Fibroblast of gingiva (primary cell): ENCODE results near the gene TM7SF2.
"Not testable (repeated sequence)": the region's sequence is repeated elsewhere in the genome, so short reads cannot be mapped to it uniquely, and the experiment has no call there.

Experiments used
- DNase-seq: peaks from one replicate; pipeline ENCODE4 v3.0.0-alpha.2; 2011; ENCODE audit warnings: low read depth

Gene TM7SF2

GRCh38 chr11:65115361-65116082 lies 3.9 kb downstream of the TM7SF2 start:
- DNase-seq: no peak

DNA sequence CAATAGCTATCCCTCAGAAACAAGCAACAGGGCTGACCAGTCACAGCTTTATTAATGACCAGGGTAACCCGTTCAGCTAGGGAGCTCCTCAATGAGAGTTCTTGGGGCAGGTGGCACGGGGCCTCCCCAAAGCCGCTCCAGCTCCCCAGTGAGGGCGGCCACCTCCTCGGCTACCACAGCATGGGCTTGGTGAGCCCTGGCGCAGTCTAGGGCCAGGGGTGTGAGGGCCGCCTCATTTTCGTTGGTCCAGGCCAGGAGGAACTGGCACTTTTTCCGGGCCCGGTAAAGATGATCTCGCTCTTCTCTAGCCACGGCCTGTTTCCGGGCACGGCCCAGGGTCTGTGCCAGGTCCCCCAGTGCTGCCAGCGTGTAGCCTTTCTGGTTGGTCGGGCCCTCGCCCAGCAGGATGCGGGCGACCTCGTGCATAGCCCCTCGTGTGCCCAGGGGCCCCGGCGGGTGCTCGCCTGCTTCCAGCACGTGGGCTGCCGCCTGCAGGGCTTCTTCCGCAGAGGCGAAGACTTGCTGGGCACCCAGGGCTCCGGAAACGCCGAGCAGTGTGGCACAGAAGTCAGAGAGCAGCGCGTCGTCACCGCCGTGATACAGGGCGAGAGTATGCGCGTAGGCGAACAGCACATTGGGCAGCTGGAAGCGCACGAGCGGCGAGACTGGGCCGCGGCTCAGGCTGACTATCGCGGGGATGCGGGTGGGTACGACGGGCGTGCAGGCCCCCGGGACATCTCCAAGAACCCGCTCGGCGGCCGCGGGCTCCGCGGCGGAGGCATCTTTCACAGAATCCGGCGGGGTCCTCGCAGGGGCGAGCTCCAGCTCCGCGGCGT lies 4.9 kb downstream of the TM7SF2 start:
- peak; percentile 40 for DNase-seq

- peak; percentile 97 for DNase-seq
Measured at GRCh38 chr11:65117206-65118096, 5.8 kb downstream of the TM7SF2 start, which contains the start of gene ZNHIT2. TSS of gene ZNHIT2 (minus strand) at chr11:65117701. CDS start at chr11:65117653, 48 bp downstream.

- DNase-seq: no peak
Measured at GRCh38 chr11:65118097-65118837, 6.6 kb downstream of the TM7SF2 start.

DNA sequence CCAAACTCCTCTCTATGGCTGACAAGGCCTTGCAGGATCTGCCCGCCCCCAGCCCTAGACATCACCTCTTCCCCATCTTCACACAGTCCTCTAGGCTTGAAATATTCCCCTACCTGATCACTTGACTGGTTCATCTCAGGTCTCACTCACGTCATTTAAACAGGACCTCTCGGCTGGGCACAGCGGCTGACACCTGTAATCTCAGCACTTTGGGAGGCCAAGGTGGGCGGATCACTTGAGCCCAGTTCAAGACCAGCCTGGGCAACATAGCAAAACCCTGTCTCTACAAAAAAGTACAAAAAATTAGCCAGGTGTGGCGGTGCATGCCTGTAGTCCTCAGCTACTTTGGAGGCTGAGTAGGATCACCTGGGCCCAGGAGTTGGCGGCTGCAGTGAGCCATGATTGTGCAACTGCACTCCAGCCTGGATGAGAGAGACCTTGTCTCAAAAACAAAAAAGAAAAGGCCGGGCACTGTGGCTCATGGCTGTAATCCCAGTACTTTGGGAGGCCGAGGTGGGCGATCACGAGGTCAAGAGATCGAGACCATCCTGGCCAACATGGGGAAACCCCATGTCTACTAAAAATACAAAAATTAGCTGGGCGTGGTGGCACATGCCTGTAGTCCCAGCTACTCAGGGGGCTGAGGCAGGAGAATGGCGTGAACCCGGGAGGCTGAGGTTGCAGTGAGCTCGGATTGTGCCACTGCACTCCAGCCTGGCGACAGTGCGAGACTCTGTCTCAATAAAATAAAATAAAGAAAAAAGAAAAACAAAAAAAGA lies 7.4 kb downstream of the TM7SF2 start:
- DNase-seq: not testable (repeated sequence)

DNA sequence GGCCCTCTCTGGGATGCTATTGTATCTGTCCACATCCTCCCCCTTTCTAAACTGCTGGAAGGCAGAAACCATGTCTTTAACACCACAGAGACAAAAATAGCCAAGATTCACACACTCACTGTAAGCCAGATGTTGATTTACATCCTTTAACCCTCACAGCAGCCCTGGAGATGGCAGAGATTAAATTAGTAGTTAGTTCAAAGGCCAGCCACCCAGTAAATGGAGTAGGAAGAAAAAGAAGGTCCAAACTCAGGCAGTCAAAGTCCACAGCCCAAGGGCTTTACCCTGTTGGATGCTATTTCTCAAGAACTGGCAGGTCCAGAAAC lies 8.0 kb downstream of the TM7SF2 start:
- DNase-seq: no peak

DNA sequence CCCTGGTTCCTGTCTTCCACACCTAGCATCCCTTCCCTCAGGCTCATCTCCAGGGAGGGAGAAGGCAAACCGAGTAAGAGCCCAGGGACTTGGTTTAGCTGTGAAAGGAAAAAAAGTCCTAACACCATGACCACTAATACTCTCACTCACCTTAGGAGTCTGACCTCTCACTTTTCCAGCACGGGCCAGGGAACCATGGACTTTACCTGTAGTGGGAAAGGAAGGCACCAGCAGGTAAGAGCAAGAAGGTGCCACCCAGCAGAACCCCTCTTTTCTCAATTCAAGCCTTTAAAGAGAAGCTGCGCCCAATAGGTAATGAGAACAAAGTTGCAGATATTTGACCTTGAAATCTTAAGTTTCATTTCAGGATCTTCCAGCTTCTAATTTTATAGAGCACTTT lies 9.2 kb downstream of the TM7SF2 start:
- no peak for DNase-seq

DNA sequence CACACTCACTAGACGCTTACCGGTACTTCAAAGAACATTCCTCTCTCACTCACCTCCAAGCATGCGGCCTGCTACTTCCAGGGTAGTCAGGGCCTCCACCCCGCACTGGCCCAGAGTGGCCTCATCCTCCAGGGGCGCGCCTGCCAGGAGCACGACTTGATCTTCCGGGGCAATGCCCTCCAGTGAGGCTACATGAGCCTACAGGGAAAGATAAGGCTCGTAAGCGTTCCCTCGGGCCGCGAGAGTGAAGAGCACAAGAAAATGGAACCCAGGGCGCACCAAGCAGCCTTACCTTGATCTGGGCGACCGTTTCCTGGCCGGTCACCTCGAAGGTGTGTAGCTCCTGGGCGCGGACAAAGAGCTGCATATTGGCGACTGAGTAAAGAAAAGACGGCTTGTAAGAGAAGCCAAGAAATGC lies 9.8 kb downstream of the TM7SF2 start:
- no peak for DNase-seq

DNA sequence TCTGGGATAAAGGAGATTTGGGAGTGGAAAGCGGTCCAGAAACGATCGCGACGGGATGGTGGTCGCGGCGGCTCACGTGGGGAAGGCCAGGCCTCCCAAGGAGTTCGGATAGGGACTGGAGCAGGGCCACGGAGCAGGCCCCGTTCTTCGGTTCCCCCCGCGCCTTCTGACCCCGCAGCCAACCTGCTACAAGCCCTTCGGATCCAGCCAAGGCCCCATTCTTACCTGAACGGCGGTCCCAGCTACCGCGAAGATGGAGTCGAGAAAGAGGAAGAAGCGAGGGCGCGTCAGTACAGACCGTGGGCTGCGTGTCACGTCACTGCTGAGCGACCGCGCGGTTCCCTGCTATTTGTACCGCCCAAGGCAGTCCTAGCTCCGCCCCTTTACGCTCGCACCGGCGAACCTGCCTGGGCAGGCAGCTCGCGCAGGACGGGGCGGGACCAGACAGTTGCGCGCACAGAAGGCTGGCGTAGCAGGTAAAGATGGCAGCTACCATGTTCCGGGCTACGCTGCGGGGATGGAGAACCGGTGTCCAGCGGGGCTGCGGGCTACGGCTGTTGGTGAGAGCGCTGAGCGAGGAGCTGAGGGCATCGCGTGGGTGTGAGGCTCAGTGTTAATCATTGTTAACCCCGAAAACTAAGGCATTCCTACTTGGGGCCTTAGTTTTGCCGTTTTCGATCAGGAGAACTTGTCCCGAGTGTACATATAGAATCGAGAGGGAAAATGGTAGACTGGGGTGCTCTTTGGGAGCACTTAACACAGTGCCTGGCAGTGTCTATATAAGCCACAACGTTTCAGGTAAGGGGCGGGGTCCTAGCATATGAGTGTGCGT lies 10.4 kb downstream of the TM7SF2 start, which contains the start of the genes FAU and MRPL49:
TSS of gene FAU (minus strand) at position 270 of the 832 bp plus-strand sequence. CDS start 321 bp downstream, outside the sequence.
TSS of gene MRPL49 (plus strand) at position 457 of the 832 bp plus-strand sequence. CDS start at position 483, 26 bp downstream.
- peak; percentile 93 for DNase-seq

GRCh38 chr11:65124480-65125196 lies 13.0 kb downstream of the TM7SF2 start:
- no peak for DNase-seq

GRCh38 chr11:65125197-65126056 lies 13.8 kb downstream of the TM7SF2 start:
- no peak for DNase-seq

DNA sequence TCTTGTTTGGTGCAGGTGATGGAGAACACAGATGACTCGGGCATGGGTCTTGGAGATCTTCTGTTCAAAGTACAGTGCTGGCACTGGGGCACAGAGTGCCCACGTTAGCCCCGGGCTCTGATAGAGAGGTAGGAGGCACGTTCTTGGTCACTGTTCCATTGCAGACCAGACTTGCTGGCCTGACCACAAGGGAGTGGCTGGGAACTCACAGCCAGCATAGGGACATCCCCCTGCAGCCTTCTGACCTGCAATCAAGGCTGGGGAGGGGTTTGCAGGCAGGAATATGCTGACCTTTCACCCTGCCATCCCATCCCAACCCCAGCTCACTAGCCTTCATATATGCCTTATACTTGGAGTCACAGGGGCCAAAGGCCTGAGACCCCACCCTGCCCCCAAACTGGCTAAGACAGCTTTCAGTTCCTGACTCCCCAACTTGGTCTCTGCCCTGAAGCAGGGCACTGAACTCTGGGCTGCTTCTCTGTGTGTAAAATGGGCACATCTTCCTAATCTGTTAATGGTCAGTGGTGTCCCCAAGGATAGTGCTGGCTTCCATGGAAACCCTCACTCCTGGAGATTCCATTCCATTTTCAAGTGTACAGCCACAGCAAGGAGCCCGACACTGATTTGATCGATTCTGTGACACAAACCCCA lies 15.1 kb downstream of the TM7SF2 start:
- no peak for DNase-seq

DNA sequence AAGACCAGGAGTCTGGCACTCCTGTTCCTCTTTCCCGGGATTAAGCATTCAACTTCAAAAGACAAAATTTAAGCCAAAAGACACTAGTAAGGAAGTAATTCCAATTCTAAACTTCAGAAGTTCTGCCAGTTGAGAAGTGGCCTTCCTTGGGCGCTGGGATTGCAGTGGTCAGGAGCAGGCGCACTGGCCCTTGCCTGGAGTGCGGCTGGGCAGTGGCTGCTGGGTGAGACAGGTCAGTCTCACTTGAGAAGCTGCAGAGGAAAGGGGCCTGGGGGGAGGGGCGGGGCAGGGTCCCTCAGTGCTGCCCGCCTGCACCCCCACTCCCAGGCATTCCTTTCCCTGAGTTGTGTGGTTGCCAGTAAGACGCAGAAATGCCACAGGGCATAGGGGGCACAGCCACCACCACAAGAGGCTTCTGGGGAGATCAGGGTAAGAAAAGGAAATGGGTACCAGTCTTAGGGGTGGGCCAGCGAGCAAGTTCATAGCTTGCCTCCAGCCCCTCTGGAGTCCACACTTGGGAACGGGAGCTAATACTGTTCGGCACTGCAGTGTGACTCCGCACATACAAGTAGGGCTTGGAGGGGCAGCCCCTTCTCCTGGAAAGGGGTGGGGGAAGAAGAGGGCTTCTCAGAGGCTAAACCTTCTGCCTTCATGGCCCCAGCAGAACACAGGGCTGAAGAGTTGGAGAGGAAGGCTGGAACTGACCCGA lies 16.0 kb downstream of the TM7SF2 start:
- DNase-seq: no peak

GRCh38 chr11:65128182-65129145 lies 16.8 kb downstream of the TM7SF2 start:
- DNase-seq: no peak

DNA sequence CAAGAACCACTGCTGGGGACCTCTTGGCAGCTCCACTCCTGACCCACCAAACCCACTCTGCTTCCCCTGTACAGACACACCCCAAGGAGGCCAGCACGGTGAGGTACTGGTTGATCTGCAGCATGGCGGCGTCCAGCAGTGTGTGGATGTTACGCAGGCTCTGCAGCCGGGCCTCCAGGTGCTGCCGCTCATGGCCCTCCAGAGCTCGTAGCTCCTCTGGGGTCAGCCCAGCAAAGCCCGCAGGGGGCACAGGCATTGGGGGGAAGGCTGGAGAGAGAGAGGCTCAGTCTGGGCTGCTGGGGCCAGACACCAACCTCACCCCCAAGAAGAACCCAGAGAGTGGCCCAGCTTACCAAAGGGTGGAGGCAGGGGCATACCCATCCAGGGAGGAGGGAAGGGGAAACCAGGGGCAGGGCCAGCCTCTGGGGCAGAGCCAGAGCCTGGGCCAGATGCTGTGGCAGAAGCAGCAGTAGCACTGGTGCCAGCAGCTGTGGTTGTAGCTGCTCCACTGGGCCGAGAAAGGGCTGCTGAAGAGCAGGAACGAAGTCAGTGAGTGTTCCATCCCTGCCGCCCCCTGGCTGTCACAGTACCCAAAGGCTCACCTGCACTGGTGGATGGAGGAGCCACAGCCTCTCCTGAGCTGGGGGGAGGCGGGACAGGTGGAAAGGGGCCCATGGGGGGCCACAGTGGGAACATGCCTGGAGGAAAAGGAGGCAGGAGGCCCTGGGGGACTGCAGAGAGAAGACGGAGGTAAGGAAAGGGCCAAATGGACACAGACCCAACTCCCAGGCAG lies 18.2 kb downstream of the TM7SF2 start:
- DNase-seq: no peak
